ENCODE measurements around the gene TSBP1.

DNA sequence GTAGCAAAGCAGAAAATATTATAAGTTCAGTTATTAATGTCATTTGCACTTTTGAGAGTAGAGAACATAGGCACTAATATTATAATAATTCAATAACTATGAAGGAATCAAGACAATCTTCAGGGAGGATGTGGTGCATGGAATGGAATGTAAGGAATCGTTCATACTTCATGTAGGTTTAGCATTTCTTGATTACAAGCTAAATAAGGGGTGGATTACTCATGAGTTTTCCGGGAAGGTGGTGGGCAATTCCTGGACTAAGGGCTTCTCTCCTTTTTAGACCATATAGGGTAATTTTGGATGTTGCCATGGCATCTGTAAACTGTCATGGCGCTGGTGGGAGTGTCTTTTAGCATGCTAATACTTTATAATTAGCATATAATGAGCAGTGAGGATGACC is 44.3 kb upstream of the TSBP1 start:
- TF ChIP-seq, protein P1, sequence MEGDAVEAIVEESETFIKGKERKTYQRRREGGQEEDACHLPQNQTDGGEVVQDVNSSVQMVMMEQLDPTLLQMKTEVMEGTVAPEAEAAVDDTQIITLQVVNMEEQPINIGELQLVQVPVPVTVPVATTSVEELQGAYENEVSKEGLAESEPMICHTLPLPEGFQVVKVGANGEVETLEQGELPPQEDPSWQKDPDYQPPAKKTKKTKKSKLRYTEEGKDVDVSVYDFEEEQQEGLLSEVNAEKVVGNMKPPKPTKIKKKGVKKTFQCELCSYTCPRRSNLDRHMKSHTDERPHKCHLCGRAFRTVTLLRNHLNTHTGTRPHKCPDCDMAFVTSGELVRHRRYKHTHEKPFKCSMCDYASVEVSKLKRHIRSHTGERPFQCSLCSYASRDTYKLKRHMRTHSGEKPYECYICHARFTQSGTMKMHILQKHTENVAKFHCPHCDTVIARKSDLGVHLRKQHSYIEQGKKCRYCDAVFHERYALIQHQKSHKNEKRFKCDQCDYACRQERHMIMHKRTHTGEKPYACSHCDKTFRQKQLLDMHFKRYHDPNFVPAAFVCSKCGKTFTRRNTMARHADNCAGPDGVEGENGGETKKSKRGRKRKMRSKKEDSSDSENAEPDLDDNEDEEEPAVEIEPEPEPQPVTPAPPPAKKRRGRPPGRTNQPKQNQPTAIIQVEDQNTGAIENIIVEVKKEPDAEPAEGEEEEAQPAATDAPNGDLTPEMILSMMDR (IDR thresholded peaks at IDR 0.05), result no peak
- TF ChIP-seq POLR2A (IDR thresholded peaks at IDR 0.05), result no peak
- TF ChIP-seq POLR2AphosphoS5 (IDR thresholded peaks at IDR 0.05), result no peak
